DND-41 (cell line): ENCODE results near the gene CLTB.

Source experiments
- ATAC-seq: fragments of 200-7000 bp; cut with Tn5 transposase; 3 replicates; pipeline ENCODE4 v1.9.1; 2021; ENCODE audit warnings: low read depth; ENCODE audit not compliant: insufficient read depth
- DNase-seq: peaks from one replicate; pipeline ENCODE4 v3.0.0-alpha.2; 2020
- H2AFZ ChIP-seq: 2 replicates; pipeline ENCODE4 v1.6.0; 2012; ENCODE audit warnings: low read depth, low read length
- H3K27ac ChIP-seq: 2 replicates; pipeline ENCODE4 v1.5.1; 2012; ENCODE audit warnings: low read length, inconsistent platforms
- H3K27me3 ChIP-seq: fragments of 200-600 bp; sonication (generic); 2 replicates; pipeline ENCODE4 v1.6.0; 2012; ENCODE audit warnings: low read length, mild to moderate bottlenecking, inconsistent platforms; ENCODE audit not compliant: insufficient read depth, poor library complexity
- H3K36me3 ChIP-seq: 2 replicates; pipeline ENCODE4 v1.5.1; 2012; ENCODE audit warnings: low read length, inconsistent platforms; ENCODE audit not compliant: insufficient read depth
- H3K4me1 ChIP-seq: 2 replicates; pipeline ENCODE4 v1.5.1; 2012; ENCODE audit warnings: mild to moderate bottlenecking, low read length; ENCODE audit not compliant: insufficient read depth
- H3K4me2 ChIP-seq: 2 replicates; pipeline ENCODE4 v1.6.0; 2012; ENCODE audit warnings: mild to moderate bottlenecking, moderate library complexity, low read length, inconsistent platforms; ENCODE audit not compliant: insufficient read depth
- H3K4me3 ChIP-seq, 2 experiments: fragments of 200-600 bp in 1 of 2; shearing (Covaris generic) in 1 of 2; 2 replicates each; pipeline ENCODE4 v1.5.1; 2012 to 2016; ENCODE audit warnings: inconsistent platforms in 2 of 2, low read length in 2 of 2, mild to moderate bottlenecking in 2 of 2, low read depth in 1 of 2, moderate library complexity in 1 of 2
- H3K79me2 ChIP-seq: 2 replicates; pipeline ENCODE4 v1.6.0; 2012; ENCODE audit warnings: low read length, inconsistent platforms; ENCODE audit not compliant: insufficient read depth
- H3K9ac ChIP-seq: 2 replicates; pipeline ENCODE4 v1.6.0; 2012; ENCODE audit warnings: low read depth, mild to moderate bottlenecking, inconsistent platforms, low read length, moderate library complexity
- H3K9me3 ChIP-seq: 2 replicates; pipeline ENCODE4 v1.5.1; 2012; ENCODE audit warnings: low read length, moderate library complexity, mild to moderate bottlenecking, inconsistent platforms; ENCODE audit not compliant: insufficient read depth, severe bottlenecking
- H4K20me1 ChIP-seq: 2 replicates; pipeline ENCODE4 v1.6.0; 2012; ENCODE audit warnings: low read length; ENCODE audit not compliant: insufficient read depth
- EZH2 ChIP-seq: IDR thresholded peaks from 3 replicates; pipeline ENCODE4 v1.6.1; 2012; ENCODE audit warnings: borderline replicate concordance, low read depth, mild to moderate bottlenecking, moderate library complexity, low read length, inconsistent platforms; ENCODE audit not compliant: severe bottlenecking
- TF ChIP-seq, protein P1 (sequence below): IDR thresholded peaks from 2 replicates; pipeline ENCODE4 v1.5.1; 2012; ENCODE audit warnings: borderline replicate concordance, low read length, moderate library complexity, mild to moderate bottlenecking; ENCODE audit not compliant: poor library complexity, severe bottlenecking; ENCODE audit errors: extremely low read depth

Gene CLTB

DNA sequence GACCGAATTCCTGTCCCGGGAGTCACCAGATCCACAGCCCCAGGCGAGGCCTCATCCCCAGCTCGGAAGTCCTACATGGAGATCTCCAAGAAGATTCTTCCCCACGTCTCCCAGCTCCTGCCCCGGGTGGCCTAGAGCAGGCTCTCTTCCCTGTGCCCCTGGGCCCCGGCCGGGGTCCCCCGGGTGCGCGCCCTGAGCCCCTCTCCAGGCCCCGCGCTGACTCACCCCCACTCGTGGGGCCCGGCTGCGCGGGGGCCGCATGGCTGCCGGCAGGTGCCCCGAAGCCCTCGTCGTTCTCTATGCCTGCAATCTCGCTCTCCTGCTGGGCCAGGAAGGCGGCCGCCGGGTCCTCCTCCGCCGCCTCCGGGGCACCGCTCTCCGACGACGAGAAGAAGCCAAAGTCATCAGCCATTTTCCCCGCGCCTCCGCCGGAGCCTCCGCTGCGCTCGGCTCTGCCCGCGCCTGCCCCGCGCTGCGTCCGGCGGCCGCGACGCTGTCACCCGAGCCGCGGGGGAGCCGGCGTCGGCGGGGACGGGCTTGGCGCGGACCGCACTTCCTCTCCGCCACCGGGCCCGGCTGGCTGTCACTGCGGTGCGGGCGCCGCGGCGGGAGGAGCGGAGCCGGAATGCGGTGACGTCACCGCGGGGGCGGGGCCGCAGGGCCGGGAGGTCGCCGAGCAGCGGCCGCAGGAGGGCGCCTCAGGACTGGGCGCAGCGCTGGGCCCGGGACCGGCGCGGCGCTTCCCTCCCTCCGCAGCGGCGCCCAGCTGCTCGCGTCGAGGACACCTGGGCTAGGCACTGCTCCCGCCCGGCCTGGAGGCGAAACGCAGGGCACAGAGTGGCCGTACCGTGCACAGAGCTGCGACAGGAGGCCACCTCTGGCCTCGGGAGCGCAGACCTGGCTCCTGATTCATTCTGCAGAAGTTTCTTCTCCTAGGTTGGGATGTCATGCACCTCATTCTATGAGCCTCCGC, at the start of gene CLTB:
Gene CLTB (minus strand): TSS at position 588 of the 973 bp plus-strand sequence. CDS start 176 bp downstream, at position 412.
- DNase-seq (peak; percentile 89), ATAC-seq (peak; percentile 96)
- peak within 1 kb of the TSS; percentile 91 for H2AFZ ChIP-seq
- H3K4me3 ChIP-seq = peak within 1 kb of the TSS; percentile 83 to 99
- H3K4me2 ChIP-seq = peak within 1 kb of the TSS; percentile 96
- H3K36me3 ChIP-seq = peaks cover 6% of the 10 kb centered on the region; the same call in 1 of the 2 replicates
- peaks cover 38% of the 10 kb centered on the region for H3K4me1 ChIP-seq
- peak within 1 kb of the TSS; percentile 82 for H3K27ac ChIP-seq
- no peaks in the 10 kb centered on the region for H3K27me3 ChIP-seq
- peaks cover 41% of the 10 kb centered on the region for H3K79me2 ChIP-seq
- TF ChIP-seq, protein P1, sequence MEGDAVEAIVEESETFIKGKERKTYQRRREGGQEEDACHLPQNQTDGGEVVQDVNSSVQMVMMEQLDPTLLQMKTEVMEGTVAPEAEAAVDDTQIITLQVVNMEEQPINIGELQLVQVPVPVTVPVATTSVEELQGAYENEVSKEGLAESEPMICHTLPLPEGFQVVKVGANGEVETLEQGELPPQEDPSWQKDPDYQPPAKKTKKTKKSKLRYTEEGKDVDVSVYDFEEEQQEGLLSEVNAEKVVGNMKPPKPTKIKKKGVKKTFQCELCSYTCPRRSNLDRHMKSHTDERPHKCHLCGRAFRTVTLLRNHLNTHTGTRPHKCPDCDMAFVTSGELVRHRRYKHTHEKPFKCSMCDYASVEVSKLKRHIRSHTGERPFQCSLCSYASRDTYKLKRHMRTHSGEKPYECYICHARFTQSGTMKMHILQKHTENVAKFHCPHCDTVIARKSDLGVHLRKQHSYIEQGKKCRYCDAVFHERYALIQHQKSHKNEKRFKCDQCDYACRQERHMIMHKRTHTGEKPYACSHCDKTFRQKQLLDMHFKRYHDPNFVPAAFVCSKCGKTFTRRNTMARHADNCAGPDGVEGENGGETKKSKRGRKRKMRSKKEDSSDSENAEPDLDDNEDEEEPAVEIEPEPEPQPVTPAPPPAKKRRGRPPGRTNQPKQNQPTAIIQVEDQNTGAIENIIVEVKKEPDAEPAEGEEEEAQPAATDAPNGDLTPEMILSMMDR = peak; percentile 92
- TF ChIP-seq EZH2 = no peak
- peaks cover 14% of the 10 kb centered on the region; the same call in 1 of the 2 replicates for H4K20me1 ChIP-seq
- no peaks in the 10 kb centered on the region for H3K9me3 ChIP-seq
- peak within 1 kb of the TSS; percentile 97 for H3K9ac ChIP-seq

GRCh38 chr5:176463113-176463764, 46.9 kb upstream of the CLTB start:
- ATAC-seq = no peak
- H3K27me3 ChIP-seq = no peaks in the 10 kb centered on the region
- peaks cover 19% of the 10 kb centered on the region for H4K20me1 ChIP-seq

GRCh38 chr5:176461349-176461748, 45.0 kb upstream of the CLTB start:
- no peak for DNase-seq
- H3K27ac ChIP-seq = no peak overlapping the region
- no peaks in the 10 kb centered on the region for H3K9me3 ChIP-seq
- peaks cover 96% of the 10 kb centered on the region for H3K79me2 ChIP-seq
- H3K36me3 ChIP-seq = peaks cover 15% of the 10 kb centered on the region
- ATAC-seq = no peak
- H4K20me1 ChIP-seq = peaks cover 24% of the 10 kb centered on the region
- H3K9ac ChIP-seq = no peak overlapping the region
- H3K4me2 ChIP-seq = no peak overlapping the region
- TF ChIP-seq, protein P1 = no peak
- TF ChIP-seq EZH2 = no peak
- H3K27me3 ChIP-seq = no peaks in the 10 kb centered on the region
- no peak overlapping the region for H2AFZ ChIP-seq
- no peak overlapping the region for H3K4me3 ChIP-seq
- H3K4me1 ChIP-seq = no peaks in the 10 kb centered on the region

More at GRCh38 chr5:176463113-176463764, 46.9 kb upstream of the CLTB start:
- no peaks in the 10 kb centered on the region for H3K4me1 ChIP-seq
- peaks cover 26% of the 10 kb centered on the region for H3K36me3 ChIP-seq
- H3K9ac ChIP-seq = no peak overlapping the region
- no peak overlapping the region for H3K4me3 ChIP-seq
- H3K79me2 ChIP-seq = peaks cover 97% of the 10 kb centered on the region
- H3K4me2 ChIP-seq = no peak overlapping the region
- H3K27ac ChIP-seq = no peak overlapping the region
- no peak for DNase-seq
- TF ChIP-seq, protein P1 = no peak
- TF ChIP-seq EZH2 = no peak
- H2AFZ ChIP-seq = no peak overlapping the region
- H3K9me3 ChIP-seq = no peaks in the 10 kb centered on the region
